HEK293 (cell line): ENCODE results near the gene MED28.

Experiments used
- CTCF ChIA-PET: fragments of 350-600 bp; formaldehyde crosslinking; extraction: SDS; loops from one replicate; lab custom pipeline; 2021; ENCODE audit warnings: antibody characterized with exemption; lab: Yijun Ruan, JAX
- POLR2A ChIA-PET: fragments of 300-600 bp; formaldehyde crosslinking; extraction: SDS; loops from one replicate; lab custom pipeline; 2020; ENCODE audit warnings: antibody characterized with exemption, inconsistent platforms; lab: Yijun Ruan, JAX
- H3K27ac ChIP-seq: fragments of 200-500 bp; sonication (Bioruptor generic); 2 replicates; pipeline ENCODE4 v1.5.1; 2014; ENCODE audit warnings: low read depth, low read length, control low read depth, inconsistent platforms; ENCODE audit errors: extremely low read depth
- H3K36me3 ChIP-seq, 2 experiments: fragments of 200-500 bp in 1 of 2; sonication (Bioruptor generic) in 1 of 2; 1 replicate in 1 of 2; 2 replicates in 1 of 2; pipeline ENCODE4 v1.5.1; 2014 to 2017; ENCODE audit warnings: inconsistent platforms in 2 of 2, low read length in 2 of 2; ENCODE audit not compliant: control insufficient read depth in 2 of 2, insufficient read depth in 1 of 2
- H3K4me1 ChIP-seq: fragments of 200-500 bp; sonication (Bioruptor generic); 2 replicates; pipeline ENCODE4 v1.5.1; 2014; ENCODE audit warnings: mild to moderate bottlenecking, low read length, inconsistent platforms; ENCODE audit not compliant: control insufficient read depth, insufficient read depth
- H3K4me3 ChIP-seq: 2 replicates; pipeline ENCODE4 v1.5.1; 2011; ENCODE audit warnings: low read depth, mild to moderate bottlenecking, control low read depth, low read length, moderate library complexity
- H3K9me3 ChIP-seq: fragments of 200-500 bp; sonication (Bioruptor generic); 2 replicates; pipeline ENCODE4 v1.5.1; 2014; ENCODE audit warnings: low read depth, low read length, inconsistent platforms; ENCODE audit not compliant: control insufficient read depth, insufficient read depth
- KLF7 ChIP-seq: fragments of 450-650 bp; formaldehyde crosslinking; IDR thresholded peaks from 2 replicates; pipeline ENCODE4 v1.5.1; 2016; ENCODE audit warnings: missing biosample characterization, missing genetic modification characterization, borderline replicate concordance
- MZF1 ChIP-seq: fragments of 450-650 bp; formaldehyde crosslinking; IDR thresholded peaks from 2 replicates; pipeline ENCODE4 v1.5.1; 2017; ENCODE audit warnings: missing biosample characterization, missing genetic modification characterization, borderline replicate concordance
- YY2 ChIP-seq: fragments of 450-650 bp; formaldehyde crosslinking; IDR thresholded peaks from 2 replicates; pipeline ENCODE4 v1.5.1; 2016; ENCODE audit warnings: missing biosample characterization, missing genetic modification characterization
- ZFHX2 ChIP-seq: fragments of 450-650 bp; formaldehyde crosslinking; conservative IDR thresholded peaks from 2 replicates; pipeline ENCODE4 v1.5.1; 2016; ENCODE audit warnings: missing biosample characterization, missing genetic modification characterization
- ZFP3 ChIP-seq: fragments of 450-650 bp; formaldehyde crosslinking; IDR thresholded peaks from 2 replicates; pipeline ENCODE4 v1.5.1; 2016; ENCODE audit warnings: low read depth, missing biosample characterization, missing genetic modification characterization
- ZNF114 ChIP-seq: fragments of 450-650 bp; formaldehyde crosslinking; IDR thresholded peaks from 2 replicates; pipeline ENCODE4 v1.5.0; 2017; ENCODE audit warnings: missing biosample characterization, missing genetic modification characterization
- ZNF184 ChIP-seq: fragments of 450-650 bp; IDR thresholded peaks from 2 replicates; pipeline ENCODE4 v1.5.1; 2018; ENCODE audit warnings: missing biosample characterization, mild to moderate bottlenecking, missing genetic modification characterization
- ZNF223 ChIP-seq: fragments of 450-650 bp; formaldehyde crosslinking; IDR thresholded peaks from 2 replicates; pipeline ENCODE4 v1.5.1; 2016; ENCODE audit warnings: missing biosample characterization, missing genetic modification characterization
- ZNF391 ChIP-seq: fragments of 450-650 bp; formaldehyde crosslinking; IDR thresholded peaks from 2 replicates; pipeline ENCODE4 v1.5.1; 2016; ENCODE audit warnings: low read depth, missing biosample characterization, missing genetic modification characterization, borderline replicate concordance
- ZNF48 ChIP-seq: fragments of 450-650 bp; formaldehyde crosslinking; IDR thresholded peaks from 2 replicates; pipeline ENCODE4 v1.5.1; 2016; ENCODE audit warnings: missing biosample characterization, missing genetic modification characterization
- ZNF548 ChIP-seq: fragments of 450-650 bp; formaldehyde crosslinking; IDR thresholded peaks from 2 replicates; pipeline ENCODE4 v1.5.1; 2016; ENCODE audit warnings: missing biosample characterization, missing genetic modification characterization
- ZNF837 ChIP-seq: fragments of 450-650 bp; formaldehyde crosslinking; IDR thresholded peaks from 2 replicates; pipeline ENCODE4 v1.5.1; 2016; ENCODE audit warnings: missing biosample characterization, missing genetic modification characterization
- ZNF843 ChIP-seq: fragments of 450-650 bp; formaldehyde crosslinking; IDR thresholded peaks from 2 replicates; pipeline ENCODE4 v1.5.1; 2016; ENCODE audit warnings: missing biosample characterization, missing genetic modification characterization
- TF ChIP-seq, protein P1 (sequence below): fragments of 450-650 bp; formaldehyde crosslinking; conservative IDR thresholded peaks from 2 replicates; pipeline ENCODE4 v1.5.1; 2016; ENCODE audit warnings: low read depth, missing biosample characterization, missing genetic modification characterization
- TF ChIP-seq, protein P2 (sequence below): fragments of 450-650 bp; formaldehyde crosslinking; IDR thresholded peaks from 2 replicates; pipeline ENCODE4 v1.5.1; 2017; ENCODE audit warnings: missing biosample characterization, missing genetic modification characterization
- TF ChIP-seq, protein P3 (sequence below): fragments of 450-650 bp; formaldehyde crosslinking; IDR thresholded peaks from 2 replicates; pipeline ENCODE4; 2016; ENCODE audit warnings: missing biosample characterization, missing genetic modification characterization
- TF ChIP-seq, protein P4 (sequence below): fragments of 450-650 bp; formaldehyde crosslinking; IDR thresholded peaks from 2 replicates; pipeline ENCODE4 v1.5.1; 2016; ENCODE audit warnings: missing biosample characterization, missing genetic modification characterization
- TF ChIP-seq, protein P5 (sequence below): fragments of 450-650 bp; formaldehyde crosslinking; IDR thresholded peaks from 2 replicates; pipeline ENCODE4 v1.5.1; 2016; ENCODE audit warnings: missing biosample characterization, missing genetic modification characterization

Gene MED28

DNA sequence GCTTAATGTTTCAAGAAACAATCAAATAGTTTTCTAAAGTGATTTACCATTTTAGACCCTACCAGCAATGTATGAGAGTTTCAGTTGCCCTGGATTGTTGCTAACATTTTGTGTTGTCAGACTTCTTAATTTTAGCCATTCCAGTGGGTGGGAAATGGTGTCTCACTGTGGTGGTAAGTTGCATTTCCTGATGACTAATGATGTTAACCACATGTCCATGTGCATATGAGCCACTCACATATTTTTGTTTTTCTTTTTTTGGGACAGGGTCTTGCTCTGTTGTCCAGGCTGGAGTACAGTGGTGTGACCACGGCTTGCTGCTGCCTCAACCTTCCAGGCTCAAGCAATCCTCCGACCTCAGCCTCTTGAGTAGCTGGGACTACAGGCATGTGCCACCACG lies 48.3 kb downstream of the MED28 start:
- Histone ChIP-seq H3K27ac (no peak overlapping the region), H3K4me3 (no peak overlapping the region), H3K36me3 (no peaks in the 10 kb centered on the region), H3K9me3 (no peaks in the 10 kb centered on the region), H3K4me1 (no peaks in the 10 kb centered on the region)
- CTCF ChIA-PET: no interaction called here
- TF ChIP-seq MZF1 (tag by site-specific recombination) (no peak), ZNF837 (tag by site-specific recombination) (no peak), ZNF223 (no peak), ZNF843 (no peak), ZNF48 (tag by site-specific recombination) (no peak), KLF7 (tag by site-specific recombination) (no peak), ZNF114 (tag by site-specific recombination) (no peak), ZFP3 (no peak), ZNF184 (tag by site-specific recombination) (no peak)
- TF ChIP-seq, protein P1, sequence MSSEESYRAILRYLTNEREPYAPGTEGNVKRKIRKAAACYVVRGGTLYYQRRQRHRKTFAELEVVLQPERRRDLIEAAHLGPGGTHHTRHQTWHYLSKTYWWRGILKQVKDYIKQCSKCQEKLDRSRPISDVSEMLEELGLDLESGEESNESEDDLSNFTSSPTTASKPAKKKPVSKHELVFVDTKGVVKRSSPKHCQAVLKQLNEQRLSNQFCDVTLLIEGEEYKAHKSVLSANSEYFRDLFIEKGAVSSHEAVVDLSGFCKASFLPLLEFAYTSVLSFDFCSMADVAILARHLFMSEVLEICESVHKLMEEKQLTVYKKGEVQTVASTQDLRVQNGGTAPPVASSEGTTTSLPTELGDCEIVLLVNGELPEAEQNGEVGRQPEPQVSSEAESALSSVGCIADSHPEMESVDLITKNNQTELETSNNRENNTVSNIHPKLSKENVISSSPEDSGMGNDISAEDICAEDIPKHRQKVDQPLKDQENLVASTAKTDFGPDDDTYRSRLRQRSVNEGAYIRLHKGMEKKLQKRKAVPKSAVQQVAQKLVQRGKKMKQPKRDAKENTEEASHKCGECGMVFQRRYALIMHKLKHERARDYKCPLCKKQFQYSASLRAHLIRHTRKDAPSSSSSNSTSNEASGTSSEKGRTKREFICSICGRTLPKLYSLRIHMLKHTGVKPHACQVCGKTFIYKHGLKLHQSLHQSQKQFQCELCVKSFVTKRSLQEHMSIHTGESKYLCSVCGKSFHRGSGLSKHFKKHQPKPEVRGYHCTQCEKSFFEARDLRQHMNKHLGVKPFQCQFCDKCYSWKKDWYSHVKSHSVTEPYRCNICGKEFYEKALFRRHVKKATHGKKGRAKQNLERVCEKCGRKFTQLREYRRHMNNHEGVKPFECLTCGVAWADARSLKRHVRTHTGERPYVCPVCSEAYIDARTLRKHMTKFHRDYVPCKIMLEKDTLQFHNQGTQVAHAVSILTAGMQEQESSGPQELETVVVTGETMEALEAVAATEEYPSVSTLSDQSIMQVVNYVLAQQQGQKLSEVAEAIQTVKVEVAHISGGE (tag by site-specific recombination): no peak
- POLR2A ChIA-PET: no interaction called here

DNA sequence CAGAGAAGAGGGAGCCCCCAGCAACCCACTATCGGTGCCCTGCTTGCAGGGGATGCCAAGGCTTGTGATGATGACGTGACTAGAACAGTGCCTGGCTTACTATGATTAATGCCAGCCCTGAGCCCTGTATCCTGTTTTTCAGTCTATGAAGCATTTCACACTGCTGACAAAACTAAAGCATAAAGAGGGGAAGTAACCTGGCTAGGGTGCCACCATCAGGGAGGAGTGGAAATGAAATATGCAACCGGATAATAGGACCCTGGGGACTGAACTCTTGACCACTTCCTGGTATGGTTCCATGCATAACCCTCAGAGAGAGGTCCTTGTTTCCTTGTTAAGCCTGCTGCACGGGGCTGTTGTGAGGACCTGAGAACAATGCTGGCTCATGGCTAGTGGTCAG lies 50.3 kb downstream of the MED28 start:
- ChIA-PET CTCF (no interaction called here), POLR2A (no interaction called here)
- Histone ChIP-seq H3K9me3 (no peaks in the 10 kb centered on the region), H3K4me3 (no peak overlapping the region), H3K4me1 (no peaks in the 10 kb centered on the region), H3K27ac (no peak overlapping the region), H3K36me3 (no peaks in the 10 kb centered on the region)
- TF ChIP-seq ZFHX2 (tag by site-specific recombination) (no peak), ZNF391 (tag by site-specific recombination) (no peak), ZNF837 (tag by site-specific recombination) (no peak), ZNF548 (tag by site-specific recombination) (no peak), YY2 (tag by site-specific recombination) (no peak)
- TF ChIP-seq, protein P2, sequence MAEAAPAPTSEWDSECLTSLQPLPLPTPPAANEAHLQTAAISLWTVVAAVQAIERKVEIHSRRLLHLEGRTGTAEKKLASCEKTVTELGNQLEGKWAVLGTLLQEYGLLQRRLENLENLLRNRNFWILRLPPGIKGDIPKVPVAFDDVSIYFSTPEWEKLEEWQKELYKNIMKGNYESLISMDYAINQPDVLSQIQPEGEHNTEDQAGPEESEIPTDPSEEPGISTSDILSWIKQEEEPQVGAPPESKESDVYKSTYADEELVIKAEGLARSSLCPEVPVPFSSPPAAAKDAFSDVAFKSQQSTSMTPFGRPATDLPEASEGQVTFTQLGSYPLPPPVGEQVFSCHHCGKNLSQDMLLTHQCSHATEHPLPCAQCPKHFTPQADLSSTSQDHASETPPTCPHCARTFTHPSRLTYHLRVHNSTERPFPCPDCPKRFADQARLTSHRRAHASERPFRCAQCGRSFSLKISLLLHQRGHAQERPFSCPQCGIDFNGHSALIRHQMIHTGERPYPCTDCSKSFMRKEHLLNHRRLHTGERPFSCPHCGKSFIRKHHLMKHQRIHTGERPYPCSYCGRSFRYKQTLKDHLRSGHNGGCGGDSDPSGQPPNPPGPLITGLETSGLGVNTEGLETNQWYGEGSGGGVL (tag by site-specific recombination): no peak
- TF ChIP-seq, protein P3, sequence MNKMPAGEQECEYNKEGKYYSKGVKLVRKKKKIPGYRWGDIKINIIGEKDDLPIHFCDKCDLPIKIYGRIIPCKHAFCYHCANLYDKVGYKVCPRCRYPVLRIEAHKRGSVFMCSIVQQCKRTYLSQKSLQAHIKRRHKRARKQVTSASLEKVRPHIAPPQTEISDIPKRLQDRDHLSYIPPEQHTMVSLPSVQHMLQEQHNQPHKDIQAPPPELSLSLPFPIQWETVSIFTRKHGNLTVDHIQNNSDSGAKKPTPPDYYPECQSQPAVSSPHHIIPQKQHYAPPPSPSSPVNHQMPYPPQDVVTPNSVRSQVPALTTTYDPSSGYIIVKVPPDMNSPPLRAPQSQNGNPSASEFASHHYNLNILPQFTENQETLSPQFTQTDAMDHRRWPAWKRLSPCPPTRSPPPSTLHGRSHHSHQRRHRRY (tag by site-specific recombination): no peak
- TF ChIP-seq, protein P4, sequence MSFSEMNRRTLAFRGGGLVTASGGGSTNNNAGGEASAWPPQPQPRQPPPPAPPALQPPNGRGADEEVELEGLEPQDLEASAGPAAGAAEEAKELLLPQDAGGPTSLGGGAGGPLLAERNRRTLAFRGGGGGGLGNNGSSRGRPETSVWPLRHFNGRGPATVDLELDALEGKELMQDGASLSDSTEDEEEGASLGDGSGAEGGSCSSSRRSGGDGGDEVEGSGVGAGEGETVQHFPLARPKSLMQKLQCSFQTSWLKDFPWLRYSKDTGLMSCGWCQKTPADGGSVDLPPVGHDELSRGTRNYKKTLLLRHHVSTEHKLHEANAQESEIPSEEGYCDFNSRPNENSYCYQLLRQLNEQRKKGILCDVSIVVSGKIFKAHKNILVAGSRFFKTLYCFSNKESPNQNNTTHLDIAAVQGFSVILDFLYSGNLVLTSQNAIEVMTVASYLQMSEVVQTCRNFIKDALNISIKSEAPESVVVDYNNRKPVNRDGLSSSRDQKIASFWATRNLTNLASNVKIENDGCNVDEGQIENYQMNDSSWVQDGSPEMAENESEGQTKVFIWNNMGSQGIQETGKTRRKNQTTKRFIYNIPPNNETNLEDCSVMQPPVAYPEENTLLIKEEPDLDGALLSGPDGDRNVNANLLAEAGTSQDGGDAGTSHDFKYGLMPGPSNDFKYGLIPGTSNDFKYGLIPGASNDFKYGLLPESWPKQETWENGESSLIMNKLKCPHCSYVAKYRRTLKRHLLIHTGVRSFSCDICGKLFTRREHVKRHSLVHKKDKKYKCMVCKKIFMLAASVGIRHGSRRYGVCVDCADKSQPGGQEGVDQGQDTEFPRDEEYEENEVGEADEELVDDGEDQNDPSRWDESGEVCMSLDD: no peak
- TF ChIP-seq, protein P5, sequence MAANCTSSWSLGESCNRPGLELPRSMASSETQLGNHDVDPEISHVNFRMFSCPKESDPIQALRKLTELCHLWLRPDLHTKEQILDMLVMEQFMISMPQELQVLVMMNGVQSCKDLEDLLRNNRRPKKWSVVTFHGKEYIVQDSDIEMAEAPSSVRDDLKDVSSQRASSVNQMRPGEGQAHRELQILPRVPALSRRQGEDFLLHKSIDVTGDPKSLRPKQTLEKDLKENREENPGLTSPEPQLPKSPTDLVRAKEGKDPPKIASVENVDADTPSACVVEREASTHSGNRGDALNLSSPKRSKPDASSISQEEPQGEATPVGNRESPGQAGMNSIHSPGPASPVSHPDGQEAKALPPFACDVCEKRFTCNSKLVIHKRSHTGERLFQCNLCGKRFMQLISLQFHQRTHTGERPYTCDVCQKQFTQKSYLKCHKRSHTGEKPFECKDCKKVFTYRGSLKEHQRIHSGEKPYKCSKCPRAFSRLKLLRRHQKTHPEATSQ (tag by site-specific recombination): no peak
